Parathyroid adenoma (tissue), 2 donors: Measurements from ENCODE around the gene SRGAP3.

Experiments used
- H2AFZ ChIP-seq: fragments of 300-600 bp; sonication (generic); one replicate; pipeline ENCODE4 v1.7.0; 2017; ENCODE audit warnings: antibody characterized with exemption, mild to moderate bottlenecking
- H3K27ac ChIP-seq: fragments of 300-600 bp; sonication (generic); one replicate; pipeline ENCODE4 v1.7.0; 2017
- H3K27me3 ChIP-seq: fragments of 300-600 bp; sonication (generic); one replicate; pipeline ENCODE4 v1.7.0; 2017; ENCODE audit warnings: low read length; ENCODE audit not compliant: control insufficient read depth, insufficient read depth
- H3K36me3 ChIP-seq: fragments of 300-600 bp; sonication (generic); one replicate; pipeline ENCODE4 v1.7.0; 2017; ENCODE audit warnings: low read length; ENCODE audit not compliant: control insufficient read depth, insufficient read depth
- H3K4me1 ChIP-seq: fragments of 300-600 bp; sonication (generic); one replicate; pipeline ENCODE4 v1.7.0; 2017; ENCODE audit warnings: control low read depth
- H3K4me2 ChIP-seq: fragments of 300-600 bp; sonication (generic); one replicate; pipeline ENCODE4 v1.7.0; 2017; ENCODE audit warnings: low read length
- H3K4me3 ChIP-seq: fragments of 300-600 bp; sonication (generic); one replicate; pipeline ENCODE4 v1.7.0; 2017; ENCODE audit warnings: low read depth, low read length
- H3K79me2 ChIP-seq: fragments of 300-600 bp; sonication (generic); one replicate; pipeline ENCODE4 v1.7.0; 2017; ENCODE audit warnings: control low read depth
- H3K9ac ChIP-seq: fragments of 300-600 bp; sonication (generic); one replicate; pipeline ENCODE4 v1.7.0; 2017; ENCODE audit warnings: mild to moderate bottlenecking
- H3K9me3 ChIP-seq: fragments of 300-600 bp; sonication (generic); one replicate; pipeline ENCODE4 v1.7.0; 2017; ENCODE audit warnings: low read length; ENCODE audit not compliant: control insufficient read depth
- TF ChIP-seq, protein P1 (sequence below): fragments of 300-600 bp; sonication (generic); IDR thresholded peaks from one replicate; pipeline ENCODE4 v1.7.0; 2017; ENCODE audit warnings: antibody characterized with exemption, mild to moderate bottlenecking
- donor health status: primary hyperparathyroidism.

Gene SRGAP3

DNA sequence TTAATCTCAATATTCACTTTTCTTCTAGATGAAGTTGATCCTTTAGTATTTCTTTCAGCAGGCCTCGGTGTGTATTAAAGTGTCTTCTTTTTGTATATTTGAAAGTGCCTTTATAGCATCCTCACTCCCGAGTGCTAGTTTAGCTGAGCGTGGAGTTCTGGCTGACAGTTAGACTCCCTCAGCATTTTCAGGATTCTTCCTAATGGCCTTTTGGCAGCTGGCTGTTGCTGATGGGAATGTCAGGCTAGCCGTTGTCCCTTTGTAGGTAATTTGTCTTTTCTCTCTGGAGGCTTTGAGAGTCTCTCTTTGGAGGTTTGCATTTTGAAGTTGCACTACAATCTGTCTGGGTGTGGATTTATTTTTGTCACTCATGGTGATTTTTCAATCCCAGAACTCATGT lies 94.4 kb downstream of the SRGAP3 start:
- TF ChIP-seq, protein P1, sequence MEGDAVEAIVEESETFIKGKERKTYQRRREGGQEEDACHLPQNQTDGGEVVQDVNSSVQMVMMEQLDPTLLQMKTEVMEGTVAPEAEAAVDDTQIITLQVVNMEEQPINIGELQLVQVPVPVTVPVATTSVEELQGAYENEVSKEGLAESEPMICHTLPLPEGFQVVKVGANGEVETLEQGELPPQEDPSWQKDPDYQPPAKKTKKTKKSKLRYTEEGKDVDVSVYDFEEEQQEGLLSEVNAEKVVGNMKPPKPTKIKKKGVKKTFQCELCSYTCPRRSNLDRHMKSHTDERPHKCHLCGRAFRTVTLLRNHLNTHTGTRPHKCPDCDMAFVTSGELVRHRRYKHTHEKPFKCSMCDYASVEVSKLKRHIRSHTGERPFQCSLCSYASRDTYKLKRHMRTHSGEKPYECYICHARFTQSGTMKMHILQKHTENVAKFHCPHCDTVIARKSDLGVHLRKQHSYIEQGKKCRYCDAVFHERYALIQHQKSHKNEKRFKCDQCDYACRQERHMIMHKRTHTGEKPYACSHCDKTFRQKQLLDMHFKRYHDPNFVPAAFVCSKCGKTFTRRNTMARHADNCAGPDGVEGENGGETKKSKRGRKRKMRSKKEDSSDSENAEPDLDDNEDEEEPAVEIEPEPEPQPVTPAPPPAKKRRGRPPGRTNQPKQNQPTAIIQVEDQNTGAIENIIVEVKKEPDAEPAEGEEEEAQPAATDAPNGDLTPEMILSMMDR, result no peak
- H3K4me1 ChIP-seq, result no peaks in the 10 kb centered on the region
- no peak overlapping the region for H3K4me2 ChIP-seq
- H3K27ac ChIP-seq, result no peak overlapping the region
- no peak overlapping the region for H3K9ac ChIP-seq
- H3K36me3 ChIP-seq, result no peaks in the 10 kb centered on the region
- H3K79me2 ChIP-seq, result no peaks in the 10 kb centered on the region
- H3K27me3 ChIP-seq, result no peaks in the 10 kb centered on the region
- H2AFZ ChIP-seq, result no peak overlapping the region
- no peak overlapping the region for H3K4me3 ChIP-seq
- no peaks in the 10 kb centered on the region for H3K9me3 ChIP-seq

DNA sequence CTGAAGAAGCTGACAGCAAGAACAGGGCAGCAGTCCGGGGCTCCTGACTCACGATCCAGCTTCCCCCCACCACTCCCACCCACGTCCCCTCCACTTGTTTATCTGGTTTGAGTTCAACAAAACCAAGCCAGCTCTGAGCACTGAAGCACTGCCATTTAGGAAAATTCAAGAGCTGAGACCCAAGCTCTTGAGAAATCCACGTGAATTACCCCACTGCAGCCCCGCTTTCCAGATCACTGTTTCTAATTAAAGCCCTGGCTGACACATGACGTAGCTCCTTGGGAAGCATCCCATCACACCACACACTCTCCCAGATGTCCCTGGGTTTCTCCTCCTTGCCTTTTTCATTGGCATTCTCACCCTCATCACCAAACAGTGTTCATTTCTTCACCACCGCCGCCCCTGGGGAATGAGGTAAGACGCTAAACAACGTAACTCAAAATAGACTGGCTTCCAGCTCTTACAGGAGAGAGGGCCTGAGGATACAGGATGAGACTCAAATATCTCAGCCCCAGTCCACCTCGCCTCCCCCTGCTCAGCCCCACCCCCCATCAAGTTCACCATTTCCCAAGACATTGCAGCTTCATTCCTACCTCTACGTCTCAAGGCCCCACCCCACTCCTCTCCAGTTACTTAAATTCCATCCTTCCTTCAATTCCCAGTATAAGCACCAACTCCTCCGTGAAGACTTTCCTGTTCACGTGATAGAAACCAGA lies 95.4 kb downstream of the SRGAP3 start:
- no peak overlapping the region for H3K27ac ChIP-seq

DNA sequence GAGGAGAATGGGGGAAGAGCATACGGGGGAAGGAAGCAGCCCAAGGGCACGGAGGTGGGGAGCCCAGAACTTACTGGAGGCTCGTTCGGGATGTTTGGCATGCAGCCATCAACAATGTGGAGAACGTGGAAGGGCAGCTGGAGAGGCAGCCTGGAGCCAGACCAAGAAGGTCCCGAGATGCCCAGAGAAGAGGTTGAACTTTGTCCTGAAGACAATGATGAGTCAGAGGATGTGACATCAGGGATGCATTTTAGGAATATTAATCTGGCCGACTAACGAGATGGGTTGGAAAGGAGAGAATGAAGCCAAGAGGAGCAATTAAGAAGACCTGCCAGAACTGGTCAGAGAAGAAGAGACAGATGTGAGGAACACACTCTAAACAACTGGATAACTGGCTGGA lies 98.2 kb downstream of the SRGAP3 start:
- H3K36me3 ChIP-seq, result no peaks in the 10 kb centered on the region
- H3K9me3 ChIP-seq, result no peaks in the 10 kb centered on the region
- H2AFZ ChIP-seq, result no peak overlapping the region
- no peak overlapping the region for H3K4me2 ChIP-seq
- H3K27ac ChIP-seq, result no peak overlapping the region
- H3K9ac ChIP-seq, result no peak overlapping the region
- H3K79me2 ChIP-seq, result no peaks in the 10 kb centered on the region
- H3K4me3 ChIP-seq, result no peak overlapping the region
- H3K27me3 ChIP-seq, result no peaks in the 10 kb centered on the region
- TF ChIP-seq, protein P1, result no peak
- no peaks in the 10 kb centered on the region for H3K4me1 ChIP-seq

More for the DNA sequence above, 95.4 kb downstream of the SRGAP3 start:
- Histone ChIP-seq H2AFZ (no peak overlapping the region), H3K4me2 (no peak overlapping the region), H3K36me3 (no peaks in the 10 kb centered on the region), H3K4me3 (no peak overlapping the region), H3K27me3 (no peaks in the 10 kb centered on the region), H3K9me3 (no peaks in the 10 kb centered on the region), H3K79me2 (no peaks in the 10 kb centered on the region), H3K9ac (no peak overlapping the region), H3K4me1 (no peaks in the 10 kb centered on the region)
- TF ChIP-seq, protein P1, result no peak

DNA sequence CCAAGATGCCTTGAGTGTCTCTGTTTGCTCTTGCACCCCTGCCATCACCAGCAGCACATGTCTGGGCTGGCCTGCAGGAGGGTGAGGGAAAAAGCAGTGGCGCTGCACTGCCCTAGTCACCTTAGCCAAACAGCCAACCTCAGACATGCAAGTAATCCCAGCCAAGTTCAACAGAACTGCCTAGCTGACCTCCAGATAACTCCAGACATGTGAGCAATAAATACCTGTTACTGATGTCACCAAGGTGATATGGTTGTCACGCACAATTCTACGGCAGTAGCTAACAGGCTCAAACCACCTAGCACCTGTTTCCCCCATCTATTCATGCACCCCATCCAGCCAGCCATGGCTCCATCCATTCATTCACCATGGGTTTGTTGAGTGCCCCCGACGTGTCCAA lies 99.9 kb downstream of the SRGAP3 start:
- no peaks in the 10 kb centered on the region for H3K36me3 ChIP-seq
- H3K79me2 ChIP-seq, result no peaks in the 10 kb centered on the region
- H2AFZ ChIP-seq, result no peak overlapping the region
- TF ChIP-seq, protein P1, result no peak
- no peaks in the 10 kb centered on the region for H3K9me3 ChIP-seq
- H3K9ac ChIP-seq, result no peak overlapping the region
- no peaks in the 10 kb centered on the region for H3K4me1 ChIP-seq
- H3K4me2 ChIP-seq, result no peak overlapping the region
- no peak overlapping the region for H3K27ac ChIP-seq
- no peaks in the 10 kb centered on the region for H3K27me3 ChIP-seq
- H3K4me3 ChIP-seq, result no peak overlapping the region

DNA sequence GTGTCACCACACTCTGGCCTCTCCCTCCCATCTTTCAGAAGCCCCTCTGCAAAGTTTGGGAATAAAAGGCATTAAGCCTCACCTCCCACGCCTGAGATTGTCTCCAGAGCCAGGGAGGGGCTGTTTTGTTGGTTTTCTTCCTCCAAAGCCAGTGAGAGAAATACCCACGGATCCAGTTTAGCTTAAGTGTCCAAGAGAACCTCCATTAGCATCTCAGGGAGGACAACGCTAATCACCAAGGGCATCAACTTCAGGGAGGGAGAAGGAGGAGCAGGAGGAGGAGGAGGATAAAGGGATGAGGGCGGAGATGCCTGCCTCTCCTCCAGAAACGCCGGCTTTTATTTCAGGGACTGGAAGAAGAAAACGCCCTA lies 101.6 kb downstream of the SRGAP3 start:
- H3K27ac ChIP-seq, result no peak overlapping the region
- no peaks in the 10 kb centered on the region for H3K79me2 ChIP-seq
- no peak overlapping the region for H3K4me3 ChIP-seq
- H3K27me3 ChIP-seq, result no peaks in the 10 kb centered on the region
- H3K9me3 ChIP-seq, result no peaks in the 10 kb centered on the region
- no peaks in the 10 kb centered on the region for H3K36me3 ChIP-seq
- no peaks in the 10 kb centered on the region for H3K4me1 ChIP-seq
- TF ChIP-seq, protein P1, result no peak
- H3K9ac ChIP-seq, result no peak overlapping the region
- no peak overlapping the region for H3K4me2 ChIP-seq
- peak overlapping the region; percentile 43 for H2AFZ ChIP-seq
